Femur (tissue), 1 donor: ENCODE data around the gene NOSTRIN.
"Not testable (repeated sequence)": the region's sequence is repeated elsewhere in the genome, so short reads cannot be mapped to it uniquely, and the experiment has no call there.

Experiments used
- DNase-seq: peaks from one replicate; pipeline ENCODE4 v3.0.0-alpha.2; 2017

NOSTRIN gene

DNA sequence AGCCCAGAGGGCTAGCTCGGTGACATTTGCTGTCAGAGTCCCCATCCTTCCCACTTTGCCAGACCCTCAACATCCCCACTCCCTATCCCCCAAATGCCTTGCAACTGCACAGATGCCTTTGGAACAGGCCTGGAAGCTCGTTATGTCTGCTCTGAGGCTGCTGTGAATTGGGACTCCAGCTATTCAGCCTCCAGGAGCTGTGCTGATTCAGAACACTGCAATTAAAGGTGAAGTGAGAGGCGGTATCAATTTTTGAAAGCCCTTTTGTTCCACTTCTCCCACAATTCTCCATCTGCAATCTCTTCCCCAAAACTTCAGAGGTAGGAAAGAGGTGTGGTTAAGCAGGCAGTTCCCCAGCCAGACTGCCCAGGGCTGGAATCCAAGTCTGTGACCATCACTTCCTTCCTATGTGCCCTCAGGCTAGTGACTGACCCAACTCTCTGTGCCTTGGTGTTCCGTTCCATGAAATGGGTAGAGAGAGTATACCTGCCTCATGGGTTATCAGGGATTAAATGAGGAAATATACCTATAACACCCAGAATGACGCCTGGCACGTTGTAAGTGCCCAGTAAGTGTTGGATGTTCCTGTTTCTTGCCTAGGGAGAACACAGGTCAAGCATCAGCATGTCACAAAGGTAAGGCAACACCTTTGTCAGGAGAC lies 17.5 kb downstream of the NOSTRIN start:
- DNase-seq, result no peak

DNA sequence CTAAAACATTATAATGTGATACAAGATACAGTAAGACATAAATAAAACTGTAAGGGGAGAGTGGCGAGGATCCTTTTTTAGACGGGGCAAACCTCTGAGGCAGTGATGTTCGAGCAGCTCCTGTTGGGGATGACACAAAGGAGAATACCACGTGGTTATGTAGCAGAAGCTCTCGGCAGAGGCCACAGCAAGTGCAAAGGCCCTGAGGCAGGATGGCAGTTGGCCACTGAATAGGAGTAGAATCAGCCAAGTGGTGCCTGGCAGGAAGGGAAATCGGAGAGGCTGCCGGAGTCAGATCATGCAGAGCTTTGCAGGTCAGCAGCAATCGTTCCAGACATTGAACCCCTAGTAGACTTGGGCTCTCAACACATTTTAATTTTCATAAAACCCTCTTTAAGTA lies 19.1 kb downstream of the NOSTRIN start:
- DNase-seq, result no peak

DNA sequence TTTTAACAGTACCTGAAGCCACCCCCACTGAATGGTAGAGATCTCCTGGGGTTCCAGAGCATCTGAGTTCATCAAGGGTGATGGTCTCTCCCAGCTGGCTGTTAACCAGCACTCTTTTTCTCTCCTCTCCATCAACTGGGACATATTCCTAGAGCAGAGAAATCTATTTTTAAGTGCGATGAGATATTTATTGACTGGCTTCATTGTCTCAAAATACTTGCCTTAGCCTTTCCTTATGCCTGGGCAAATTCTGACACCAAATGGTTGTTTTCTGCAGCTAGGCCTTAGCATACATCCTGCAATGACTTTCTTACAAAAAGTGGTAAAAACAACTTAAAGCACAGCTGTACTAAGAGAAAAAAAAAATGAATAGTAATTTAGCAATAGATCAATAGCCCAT lies 19.6 kb downstream of the NOSTRIN start:
- no peak for DNase-seq

DNA sequence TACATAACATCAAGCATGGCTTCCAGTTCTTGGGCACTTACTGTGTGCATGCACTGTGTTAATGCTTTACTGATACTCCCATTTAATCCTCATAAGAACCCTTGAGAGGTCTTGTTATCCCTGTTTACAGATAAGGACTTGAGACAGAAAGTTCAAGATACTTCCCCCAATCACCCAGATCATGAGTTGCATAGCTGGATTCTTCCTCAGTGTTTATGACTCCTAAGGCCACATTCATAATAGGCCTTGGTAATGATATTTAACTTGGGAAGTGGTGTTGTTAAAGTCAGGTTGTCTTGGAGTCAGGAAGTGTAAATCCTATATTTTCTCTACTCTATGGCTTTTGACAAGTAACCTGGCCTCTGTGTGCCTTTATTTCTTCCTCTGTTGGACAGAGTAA lies 22.7 kb downstream of the NOSTRIN start:
- no peak for DNase-seq

DNA sequence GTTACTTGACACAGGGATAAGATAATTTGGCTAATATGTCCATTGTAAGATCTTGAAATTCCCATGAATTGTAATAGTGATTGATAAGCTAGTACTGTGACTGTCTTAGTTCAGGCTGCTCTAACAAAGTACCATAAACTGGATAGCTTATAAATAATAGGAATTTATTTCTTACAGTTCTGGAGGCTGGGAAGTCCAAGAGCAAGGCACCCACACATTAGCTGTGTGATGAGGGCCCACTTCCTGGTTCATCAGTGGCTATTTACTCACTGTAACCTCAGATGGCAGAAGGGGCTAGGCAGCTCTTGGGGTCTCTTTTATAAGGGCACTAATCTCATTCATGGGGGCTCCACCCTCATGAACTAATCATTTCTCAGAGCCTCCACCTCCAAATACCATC lies 28.5 kb downstream of the NOSTRIN start:
- no peak for DNase-seq

DNA sequence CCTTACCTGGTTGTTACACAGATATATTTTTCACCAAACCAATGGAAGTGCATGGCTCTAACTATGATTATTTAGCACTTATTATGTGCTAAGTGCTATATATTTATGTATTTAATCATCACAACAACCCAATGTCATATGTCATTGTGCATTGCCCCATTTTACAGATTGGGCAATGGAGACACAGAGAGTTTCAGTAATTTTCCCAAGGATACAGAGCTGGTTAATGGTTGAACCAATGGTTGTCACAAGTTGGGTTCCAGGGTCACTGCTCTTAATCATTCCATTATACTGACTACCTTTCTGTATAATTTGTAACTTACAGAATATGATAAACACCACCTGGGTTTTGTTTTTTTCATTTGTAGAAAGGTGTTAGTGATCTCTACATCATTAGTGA lies 29.2 kb downstream of the NOSTRIN start:
- DNase-seq, result no peak

DNA sequence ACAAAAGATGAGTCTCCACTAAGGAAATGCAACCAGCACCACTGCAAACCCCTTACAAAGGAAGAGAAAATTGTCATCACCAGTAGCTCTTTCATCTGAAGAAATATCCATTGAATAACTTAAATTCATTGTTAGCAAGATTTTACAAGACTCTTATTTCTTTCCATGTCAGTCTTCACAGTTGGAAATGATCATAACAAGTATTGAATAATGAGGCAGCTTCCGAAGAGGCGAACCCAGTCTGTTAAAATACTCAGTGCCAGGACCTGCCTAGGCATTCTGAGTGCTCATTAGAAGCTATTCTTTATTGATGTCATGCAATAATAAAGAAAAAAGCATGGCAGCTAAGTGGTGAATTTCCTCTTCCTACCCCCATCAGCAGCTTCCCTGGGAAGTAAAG lies 33.5 kb downstream of the NOSTRIN start:
- DNase-seq, result no peak

DNA sequence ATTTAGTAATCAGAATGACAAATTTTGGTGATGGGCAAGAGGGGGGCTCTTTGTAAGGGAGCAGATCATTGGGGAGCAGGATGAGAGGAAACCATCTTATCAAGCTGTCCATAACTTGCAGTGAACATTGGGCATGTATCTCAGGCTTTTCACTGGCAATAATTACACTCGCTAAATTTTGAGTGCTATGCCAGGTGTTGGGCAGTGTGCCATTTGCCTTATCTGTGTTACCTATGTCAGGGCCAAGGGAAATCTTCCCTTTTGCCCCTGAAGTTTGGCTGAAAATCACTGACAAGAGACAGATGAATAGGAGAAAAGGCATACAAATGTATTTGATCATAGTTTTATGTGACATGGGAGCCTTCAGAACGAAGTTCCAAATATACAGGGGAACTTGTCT lies 39.0 kb downstream of the NOSTRIN start:
- DNase-seq, result no peak

DNA sequence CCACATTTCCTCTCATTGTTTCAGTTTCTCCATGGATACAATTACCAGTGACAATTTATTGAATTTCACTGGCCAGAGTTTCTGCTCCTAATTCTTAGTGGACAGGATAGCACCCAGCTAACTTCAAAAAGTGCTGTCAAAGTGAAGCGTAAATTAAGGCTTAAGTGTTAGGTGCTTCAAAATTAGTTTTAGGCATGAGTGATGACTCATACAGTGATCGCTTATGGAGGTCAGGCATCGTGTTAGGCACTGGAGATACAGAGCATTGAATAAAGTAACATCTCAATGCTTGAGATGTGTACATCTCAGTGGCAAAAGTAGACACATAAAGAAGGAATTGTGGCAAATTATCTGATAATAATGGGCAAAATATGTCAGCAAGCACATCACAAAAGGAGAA lies 40.8 kb downstream of the NOSTRIN start:
- DNase-seq, result no peak

DNA sequence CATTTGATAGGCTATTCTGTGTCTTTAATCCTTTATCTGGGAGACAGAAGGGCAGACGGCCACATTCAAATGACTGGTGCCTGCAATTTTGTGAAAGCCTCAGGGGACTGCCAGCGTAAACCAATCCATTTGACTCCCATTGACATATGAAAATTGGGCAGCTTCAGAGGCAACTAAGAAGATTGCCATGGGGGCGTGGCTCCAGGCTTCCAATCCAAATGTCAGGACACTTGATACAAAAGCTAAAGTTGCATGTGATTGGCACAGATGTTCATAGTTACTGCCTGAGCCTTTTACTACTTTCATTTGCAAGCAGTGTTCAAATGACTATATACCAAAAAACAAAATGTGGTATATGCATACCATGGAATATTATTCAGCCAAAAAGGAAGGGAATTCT lies 45.8 kb downstream of the NOSTRIN start:
- no peak for DNase-seq

DNA sequence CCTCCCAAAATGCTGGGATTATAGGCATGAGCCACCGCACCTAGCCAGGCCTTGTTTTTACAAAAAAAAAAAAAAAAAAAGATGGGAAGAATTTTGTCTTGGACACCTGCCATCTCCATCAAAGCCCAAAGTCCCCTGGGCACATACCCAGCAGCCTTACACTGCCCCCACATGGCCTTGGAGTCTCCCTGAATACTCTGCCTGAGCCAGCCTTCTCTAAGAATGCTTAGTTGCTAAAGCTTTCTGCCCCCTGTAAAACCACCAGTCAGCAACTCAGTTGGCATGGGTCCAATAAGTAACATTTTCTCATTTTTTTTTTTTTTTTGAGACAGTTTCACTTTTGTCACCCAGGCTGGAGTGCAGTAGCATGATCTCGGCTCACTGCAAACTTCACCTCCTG lies 47.2 kb downstream of the NOSTRIN start:
- no peak for DNase-seq

DNA sequence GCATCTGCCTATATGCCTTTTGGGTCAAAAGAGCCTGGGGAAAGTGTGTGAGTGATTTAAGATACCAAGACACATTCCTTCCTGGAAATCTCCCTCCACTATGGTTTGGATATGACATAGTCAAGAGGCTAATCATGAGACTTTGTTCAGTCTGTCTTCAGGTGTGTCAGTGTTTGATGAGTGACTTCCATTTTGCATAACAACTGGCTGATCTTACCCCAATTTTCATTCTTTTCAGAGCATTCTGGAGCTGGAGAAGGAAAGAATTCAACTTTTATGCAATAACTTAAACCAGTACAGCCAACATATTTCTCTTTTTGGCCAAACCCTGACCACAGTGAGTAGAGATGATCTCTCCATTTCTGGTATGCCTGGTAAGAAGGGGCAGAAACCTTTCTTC lies 48.4 kb downstream of the NOSTRIN start:
- DNase-seq, result no peak

DNA sequence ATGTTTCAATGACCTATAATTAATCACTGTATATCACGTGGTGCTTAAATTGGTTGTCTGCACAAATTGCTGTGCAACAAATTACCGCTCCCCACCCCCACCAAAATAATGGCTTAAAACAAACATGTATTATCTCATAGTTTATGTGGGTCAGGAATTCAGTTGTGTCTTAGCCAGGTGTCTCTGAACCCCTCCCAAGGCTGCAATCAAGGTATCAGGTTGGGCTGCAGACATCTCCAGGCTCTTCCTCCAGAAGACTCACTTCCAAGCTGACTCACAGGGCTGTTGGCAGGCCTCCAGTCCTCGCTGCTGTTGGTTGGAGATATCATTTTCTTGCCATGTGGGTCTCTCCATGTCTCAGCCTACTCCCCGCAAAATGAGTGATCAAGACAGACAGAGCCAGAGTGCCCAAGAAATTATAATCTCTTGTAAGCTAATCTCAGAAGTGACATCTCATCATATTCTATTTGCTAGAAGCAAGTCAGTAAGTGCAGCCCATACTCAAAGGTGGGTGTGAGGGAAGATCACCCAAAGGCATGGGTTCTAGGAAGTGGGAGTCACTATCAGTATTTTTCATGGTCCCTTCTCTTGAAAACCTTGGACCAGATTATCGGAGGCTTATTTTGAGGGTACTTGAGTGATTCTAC lies 49.4 kb downstream of the NOSTRIN start:
- DNase-seq, result peak; percentile 51

DNA sequence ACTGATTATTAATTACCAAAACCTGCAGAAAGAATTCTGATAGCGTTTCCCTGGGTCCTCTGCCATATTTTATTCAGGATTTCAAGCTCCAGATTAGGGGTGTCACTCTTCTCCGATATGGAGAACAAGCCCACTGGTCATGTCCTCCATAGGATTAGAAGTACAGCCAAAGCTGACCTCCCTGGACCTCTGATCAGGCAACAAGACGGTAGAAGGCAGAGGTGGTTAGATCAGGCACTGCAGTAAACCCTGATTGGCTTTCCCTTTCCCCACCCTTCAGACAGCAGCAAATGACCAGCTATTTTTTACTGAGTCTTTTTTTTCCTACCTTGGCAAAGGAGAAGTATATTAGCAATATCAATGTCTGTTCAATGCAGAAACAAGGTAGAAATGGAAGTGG lies 50.0 kb downstream of the NOSTRIN start:
- DNase-seq, result no peak

DNA sequence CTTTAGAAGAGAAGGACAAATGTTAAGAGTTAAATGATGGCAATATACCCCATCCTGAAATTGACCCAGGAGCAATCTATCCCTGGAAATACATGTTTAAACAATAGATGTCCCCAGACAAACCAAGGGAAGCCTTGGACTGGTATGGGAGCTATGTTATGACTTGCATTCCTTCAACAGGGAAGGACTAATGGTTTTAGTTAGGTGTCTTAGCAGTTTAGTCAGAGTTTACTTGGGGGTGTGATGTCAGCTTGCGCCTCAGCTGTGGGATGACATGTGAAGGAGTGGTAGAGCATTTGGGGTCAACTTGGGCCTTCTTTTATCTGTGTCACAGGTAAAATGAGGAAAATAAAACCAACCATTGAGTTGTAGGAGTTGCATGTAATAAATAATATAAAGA lies 51.0 kb downstream of the NOSTRIN start:
- DNase-seq, result no peak

DNA sequence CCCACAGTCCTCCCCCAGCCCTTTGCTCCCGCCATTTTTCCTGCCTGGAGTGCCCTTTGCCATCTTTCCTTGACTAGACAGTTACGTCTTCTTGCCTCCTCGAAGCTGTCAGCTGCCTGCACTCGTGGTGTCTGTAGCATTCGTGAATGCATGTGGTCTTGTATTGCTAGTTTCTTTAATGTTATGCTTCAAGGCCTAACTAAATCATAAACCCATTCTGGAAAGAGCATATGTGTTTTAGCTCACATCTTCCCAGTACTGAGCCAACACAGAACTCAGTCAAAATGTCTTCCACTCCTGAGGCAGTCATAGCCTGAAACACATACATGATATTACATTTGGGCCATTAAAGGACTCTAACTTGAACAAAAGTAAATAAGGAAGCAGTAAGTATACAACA lies 52.2 kb downstream of the NOSTRIN start:
- no peak for DNase-seq

DNA sequence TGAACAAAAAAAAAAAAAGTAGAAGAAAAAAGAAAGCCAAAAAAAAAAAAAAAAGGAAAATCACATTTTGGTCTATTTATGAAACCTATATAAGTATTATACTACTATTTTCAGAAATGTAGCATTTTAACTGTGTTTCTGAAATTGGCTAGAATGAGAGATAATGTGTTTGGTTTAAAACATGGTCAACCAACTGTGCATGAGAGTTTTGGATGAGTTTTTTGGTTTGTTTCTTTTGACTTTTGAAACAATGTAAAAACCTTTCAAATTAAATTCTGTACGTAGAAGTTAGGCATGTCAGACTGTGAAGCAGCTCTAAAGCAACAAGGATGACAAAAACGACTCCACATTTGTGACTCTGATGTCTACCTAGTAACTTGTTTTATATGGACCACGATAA lies 53.2 kb downstream of the NOSTRIN start:
- DNase-seq, result no peak

DNA sequence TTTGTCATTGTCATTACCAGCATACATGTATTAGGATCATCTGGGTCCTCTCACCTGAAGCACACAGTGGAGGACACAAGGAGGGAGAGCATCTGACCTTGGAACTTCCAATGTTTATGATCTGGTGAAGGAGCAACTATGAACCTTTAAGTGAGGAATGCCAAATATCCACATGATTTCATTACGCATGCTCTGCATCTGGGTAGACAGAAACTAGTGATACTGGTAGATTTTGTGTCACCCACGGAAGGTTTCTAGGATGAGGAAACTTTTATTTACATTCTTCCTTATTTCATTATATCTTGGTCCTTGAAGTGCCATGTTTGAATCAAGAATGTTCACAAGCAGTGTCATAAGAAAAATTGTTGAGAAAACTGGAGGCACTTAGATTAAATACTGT lies 55.7 kb downstream of the NOSTRIN start:
- no peak for DNase-seq

DNA sequence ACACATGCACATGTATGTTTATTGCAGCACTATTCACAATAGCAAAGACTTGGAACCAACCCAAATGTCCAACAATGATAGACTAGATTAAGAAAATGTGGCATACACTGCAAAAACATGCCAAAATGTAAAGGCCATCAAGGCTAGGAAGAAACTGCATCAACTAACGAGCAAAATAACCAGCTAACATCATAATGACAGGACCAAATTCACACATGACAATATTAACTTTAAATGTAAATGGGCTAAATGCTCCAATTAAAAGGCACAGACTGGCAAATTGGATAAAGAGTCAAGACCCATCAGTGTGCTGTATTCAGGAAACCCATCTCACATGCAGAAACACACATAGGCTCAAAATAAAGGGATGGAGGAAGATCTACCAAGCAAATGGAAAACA lies 64.7 kb downstream of the NOSTRIN start:
- DNase-seq, result not testable (repeated sequence)

DNA sequence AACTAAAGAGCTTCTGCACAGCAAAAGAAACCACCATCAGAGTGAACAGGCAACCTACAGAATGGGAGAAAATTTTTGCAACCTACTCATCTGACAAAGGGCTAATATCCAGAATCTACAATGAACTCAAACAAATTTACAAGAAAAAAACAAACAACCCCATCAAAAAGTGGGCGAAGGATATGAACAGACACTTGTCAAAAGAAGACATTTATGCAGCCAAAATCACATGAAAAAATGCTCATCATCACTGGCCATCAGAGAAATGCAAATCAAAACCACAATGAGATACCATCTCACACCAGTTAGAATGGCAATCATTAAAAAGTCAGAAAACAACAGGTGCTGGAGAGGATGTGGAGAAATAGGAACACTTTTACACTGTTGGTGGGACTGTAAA lies 67.9 kb downstream of the NOSTRIN start:
- DNase-seq, result not testable (repeated sequence)

DNA sequence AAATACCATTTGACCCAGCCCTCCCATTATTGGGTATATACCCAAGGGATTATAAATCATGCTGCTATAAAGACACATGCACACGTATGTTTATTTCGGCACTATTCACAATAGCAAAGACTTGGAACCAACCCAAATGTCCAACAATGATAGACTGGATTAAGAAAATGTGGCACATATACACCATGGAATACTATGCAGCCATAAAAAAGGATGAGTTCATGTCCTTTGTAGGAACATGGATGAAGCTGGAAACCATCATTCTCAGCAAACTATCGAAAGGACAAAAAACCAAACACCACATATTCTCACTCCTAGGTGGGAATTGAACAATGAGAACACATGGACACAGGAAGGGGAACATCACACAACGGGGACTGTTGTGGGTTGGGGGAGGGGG lies 68.4 kb downstream of the NOSTRIN start:
- DNase-seq, result not testable (repeated sequence)

DNA sequence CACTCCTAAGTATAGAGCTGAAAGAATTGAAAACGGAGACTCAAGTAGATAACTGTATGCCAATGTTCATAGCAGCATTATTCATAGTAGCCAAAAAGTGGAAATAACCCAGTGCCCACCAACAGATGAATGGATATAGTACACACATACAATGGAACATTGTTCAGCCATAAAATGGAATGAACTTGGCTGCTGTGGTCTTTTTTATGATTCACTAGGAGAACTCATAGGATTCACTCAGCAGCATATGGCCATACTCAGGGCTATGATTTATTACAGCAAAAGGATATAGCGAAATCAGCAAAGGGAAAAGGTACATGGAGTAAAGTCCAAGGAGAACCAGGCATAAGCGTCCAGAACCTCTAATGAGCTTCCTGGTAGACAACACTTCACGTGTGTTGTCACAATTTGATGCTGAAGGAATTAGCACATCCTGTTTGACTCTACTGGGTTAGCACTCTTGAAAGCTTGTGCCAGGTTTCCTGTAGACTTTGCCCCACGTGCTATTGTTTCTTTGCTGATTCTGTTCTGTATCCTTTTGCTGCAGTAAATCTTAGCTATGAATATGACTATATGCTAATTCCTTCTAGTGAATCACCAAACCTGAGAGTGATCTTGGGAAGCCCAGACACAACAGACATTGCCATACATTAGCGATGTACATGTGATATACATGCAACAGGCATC lies 72.1 kb downstream of the NOSTRIN start:
- no peak for DNase-seq

DNA sequence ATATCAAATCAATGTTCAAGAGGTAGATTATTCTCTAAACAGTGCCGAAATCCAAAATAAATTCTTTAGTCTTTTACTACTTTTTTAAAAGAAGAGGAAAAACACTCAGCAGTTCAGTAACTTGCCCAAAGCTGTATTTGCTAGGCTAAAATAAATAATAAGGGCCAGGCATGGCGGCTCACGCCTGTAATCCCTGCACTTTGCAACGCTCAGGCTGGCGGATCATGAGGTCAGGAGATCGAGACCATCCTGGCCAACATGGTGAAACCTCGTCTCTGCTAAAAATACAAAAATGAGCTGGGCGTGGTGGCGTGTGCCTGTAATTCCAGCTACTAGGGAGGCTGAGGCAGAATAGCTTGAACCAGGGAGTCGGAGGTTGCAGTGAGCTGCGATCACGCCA lies 79.7 kb downstream of the NOSTRIN start:
- not testable (repeated sequence) for DNase-seq

DNA sequence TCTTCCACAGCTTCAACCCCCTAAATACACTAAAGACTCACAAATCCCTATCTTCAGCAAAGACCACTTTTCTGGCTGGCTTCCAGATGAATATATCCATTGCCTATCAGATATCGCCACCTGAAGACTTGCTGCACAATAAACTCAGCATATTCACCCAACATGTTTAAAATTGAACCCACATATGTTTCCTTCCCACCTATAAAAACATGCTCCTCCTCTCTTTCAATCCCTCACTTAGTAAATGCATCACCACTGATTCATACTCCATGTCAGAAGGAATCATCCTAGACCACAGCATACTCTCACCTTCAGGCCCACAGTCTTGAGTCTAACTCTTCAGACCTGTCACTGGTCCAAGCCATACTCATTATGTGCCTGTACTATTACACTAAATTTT lies 82.5 kb downstream of the NOSTRIN start:
- DNase-seq, result no peak

DNA sequence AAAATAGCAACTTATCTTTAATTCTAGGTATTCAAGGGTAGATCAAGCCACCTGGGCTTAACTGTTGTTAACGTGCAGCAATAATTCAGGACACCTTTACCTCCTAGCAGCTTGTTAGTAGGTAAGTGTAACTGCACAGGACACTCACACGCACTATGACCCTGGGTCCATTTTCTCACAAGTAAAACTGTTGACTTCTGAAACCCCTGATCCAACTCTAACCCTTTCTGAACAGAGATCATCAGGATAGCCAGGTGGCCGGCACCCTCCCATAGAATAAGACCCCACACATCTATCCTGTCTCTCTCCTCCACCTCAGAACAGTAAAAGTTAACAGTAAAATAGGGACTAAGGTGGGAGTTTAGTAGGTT lies 87.2 kb downstream of the NOSTRIN start:
- no peak for DNase-seq
